HuH-7.5 (cell line): ENCODE results near the gene ZNFX1.
"Not testable (repeated sequence)": the region's sequence is repeated elsewhere in the genome, so short reads cannot be mapped to it uniquely, and the experiment has no call there.

ENCODE experiments used
- DNase-seq: peaks from one replicate; pipeline ENCODE4 v3.0.0; 2011; ENCODE audit warnings: low spot score

ZNFX1 gene

DNA sequence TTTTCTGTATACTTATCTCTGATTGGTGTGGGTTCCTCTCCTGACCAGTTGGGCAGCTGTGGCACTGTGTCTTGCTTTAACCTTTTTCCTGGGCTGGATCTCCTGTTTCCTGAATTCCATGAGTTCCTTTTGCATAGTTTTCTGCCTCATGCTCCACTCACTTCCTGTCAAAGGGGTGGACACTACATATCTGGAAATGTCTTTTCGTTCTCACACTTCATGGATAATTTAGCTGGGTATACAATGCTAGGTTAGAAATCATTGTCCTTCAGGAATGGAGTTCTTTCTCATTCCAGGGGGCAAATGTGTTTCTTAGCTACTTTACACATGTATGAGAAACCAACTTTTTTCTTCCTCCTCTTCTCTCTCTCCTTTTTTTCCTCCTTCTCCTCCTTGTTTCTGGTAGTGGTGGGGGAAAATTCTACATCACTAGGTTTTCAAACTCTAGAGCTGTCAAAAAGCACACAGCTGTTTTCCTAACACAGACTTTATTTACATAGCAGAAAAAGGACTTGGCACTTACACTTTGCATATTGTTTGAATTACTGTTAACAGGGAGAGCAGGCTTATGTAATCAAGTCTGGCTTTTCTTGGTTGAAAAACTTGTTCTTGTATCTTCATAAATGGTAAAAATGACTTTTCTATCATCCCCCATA is 67.6 kb downstream of the ZNFX1 start:
- DNase-seq: no peak

DNA sequence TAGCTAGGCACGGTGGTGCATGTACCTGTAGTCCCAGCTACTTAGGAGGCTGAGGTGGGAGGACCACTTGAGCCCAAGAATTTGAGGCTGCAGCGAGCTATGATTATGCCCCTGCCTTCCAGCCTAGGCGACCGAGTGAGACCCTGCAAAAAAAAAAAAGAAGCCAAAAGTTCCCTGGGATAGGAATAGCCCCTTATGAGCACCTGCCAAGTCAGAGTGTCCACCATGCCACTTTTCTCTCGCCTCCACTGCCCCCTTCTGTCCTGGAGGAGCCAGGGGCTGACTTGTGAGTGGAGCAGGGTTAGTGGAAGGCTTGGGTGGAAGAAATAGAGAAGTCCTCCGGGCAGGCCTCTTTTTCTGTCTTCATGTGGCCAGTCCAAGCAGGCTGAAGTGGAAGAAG is 70.8 kb downstream of the ZNFX1 start:
- no peak for DNase-seq

DNA sequence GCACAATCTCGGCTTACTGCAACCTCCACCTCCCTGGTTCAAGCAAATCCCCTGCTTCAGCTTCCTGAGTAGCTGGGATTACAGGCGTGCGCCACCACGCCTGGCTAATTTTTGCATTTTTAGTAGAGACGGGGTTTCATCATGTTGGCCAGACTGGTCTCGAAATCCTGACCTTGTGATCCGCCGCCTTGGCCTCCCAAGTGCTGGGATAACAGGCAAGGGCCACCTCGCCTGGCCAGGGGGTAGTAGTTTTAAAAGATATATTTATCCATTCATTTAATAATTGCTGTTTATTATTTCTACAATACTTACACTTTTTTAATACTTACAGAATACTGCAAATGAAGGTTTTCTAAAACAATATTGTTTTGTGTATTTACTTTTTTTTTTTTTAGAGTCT is 74.1 kb downstream of the ZNFX1 start:
- no peak for DNase-seq

DNA sequence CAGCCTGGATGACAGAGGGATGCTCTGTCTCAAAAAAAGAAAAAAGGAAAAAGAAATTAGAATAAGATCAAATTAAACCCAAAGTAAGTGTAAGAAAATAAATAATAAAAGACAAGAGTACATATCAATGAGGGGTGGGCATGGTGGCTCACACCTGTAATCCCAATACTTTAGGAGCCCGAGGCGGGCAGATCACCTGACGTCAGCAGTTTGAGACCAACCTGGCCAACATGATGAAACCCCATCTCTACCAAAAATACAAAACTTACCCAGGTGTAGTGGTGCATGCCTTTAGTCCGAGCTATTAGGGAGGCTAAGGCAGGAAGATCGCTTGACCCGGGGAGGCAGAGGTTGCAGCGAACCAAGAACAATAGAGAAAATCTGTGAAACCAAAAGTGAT is 74.8 kb downstream of the ZNFX1 start:
- DNase-seq: no peak

DNA sequence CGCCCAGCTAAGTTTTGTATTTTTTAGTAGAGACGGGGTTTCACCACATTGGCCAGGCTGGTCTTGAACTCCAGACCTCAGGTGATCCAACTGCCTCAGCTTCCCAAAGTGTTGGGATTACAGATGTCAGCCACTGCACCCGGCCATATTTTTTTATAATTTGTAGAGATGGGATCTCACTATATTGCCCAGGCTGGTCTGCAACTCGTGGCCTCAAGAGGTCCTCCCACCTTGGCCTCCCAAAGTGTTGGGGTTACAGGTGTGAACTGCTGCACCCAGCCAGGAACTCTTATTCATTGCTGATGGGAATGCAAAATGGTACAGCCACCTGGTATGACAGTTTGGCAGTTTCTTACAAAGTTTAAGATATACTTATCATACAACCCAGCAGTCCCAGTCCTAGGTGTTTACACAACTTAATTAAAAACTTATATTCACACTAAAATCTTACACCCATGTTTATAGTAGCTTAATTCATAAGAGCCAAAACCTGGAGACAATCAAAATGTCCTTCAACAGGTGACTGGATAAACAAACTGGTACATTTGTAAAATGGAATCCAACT is 78.0 kb downstream of the ZNFX1 start:
- DNase-seq: no peak

DNA sequence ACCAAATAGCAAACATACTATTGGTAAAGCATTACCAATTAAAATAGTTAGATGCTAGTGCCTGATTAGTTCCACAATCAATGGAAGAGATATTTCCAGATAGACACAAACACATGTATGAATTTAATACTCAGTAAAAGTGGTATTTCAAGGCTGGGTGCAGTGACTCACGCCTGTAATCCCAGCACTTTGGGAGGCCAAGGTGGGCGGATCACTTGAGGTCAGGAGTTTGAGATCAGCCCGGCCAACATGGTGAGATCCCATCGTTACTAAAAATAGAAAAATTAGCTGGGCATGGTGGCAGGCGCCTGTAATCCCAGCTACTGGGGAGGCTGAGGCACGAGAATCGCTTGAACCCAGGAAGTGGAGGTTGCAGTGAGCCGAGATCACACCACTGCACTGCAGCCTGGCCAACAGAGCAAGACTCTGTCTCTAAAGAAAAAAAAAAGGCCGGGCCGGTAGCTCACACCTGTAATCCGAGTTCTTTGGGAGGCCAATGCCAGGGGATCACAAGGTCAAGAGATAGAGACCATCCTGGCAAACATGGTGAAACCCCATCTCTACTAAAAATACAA is 84.8 kb downstream of the ZNFX1 start:
- DNase-seq: not testable (repeated sequence)
